SK-N-SH (cell line): Measurements from ENCODE around the gene KIAA0232.

Experiments used
- CTCF ChIP-seq: fragments of 200-600 bp; sonication (generic); IDR thresholded peaks from 2 replicates; pipeline ENCODE4 v1.6.1; 2017; ENCODE audit warnings: antibody characterized with exemption, mild to moderate bottlenecking, moderate library complexity
- FOXM1 ChIP-seq: IDR thresholded peaks from 2 replicates; pipeline ENCODE4 v1.4.0; 2012; ENCODE audit warnings: low read depth, mild to moderate bottlenecking
- TAF1 ChIP-seq: IDR thresholded peaks from 2 replicates; pipeline ENCODE4 v1.6.1; 2012; ENCODE audit warnings: low read depth, mild to moderate bottlenecking, low read length, moderate library complexity, borderline replicate concordance

- TF ChIP-seq CTCF (no peak), FOXM1 (no peak), TAF1 (no peak)
Observed at GRCh38 chr4:6889101-6889735, 106.7 kb downstream of the KIAA0232 start.
